ENCODE data around the gene CARMIL3.
"Not testable (repeated sequence)": the region's sequence is repeated elsewhere in the genome, so short reads cannot be mapped to it uniquely, and the experiment has no call there.

CARMIL3 gene, protein sequence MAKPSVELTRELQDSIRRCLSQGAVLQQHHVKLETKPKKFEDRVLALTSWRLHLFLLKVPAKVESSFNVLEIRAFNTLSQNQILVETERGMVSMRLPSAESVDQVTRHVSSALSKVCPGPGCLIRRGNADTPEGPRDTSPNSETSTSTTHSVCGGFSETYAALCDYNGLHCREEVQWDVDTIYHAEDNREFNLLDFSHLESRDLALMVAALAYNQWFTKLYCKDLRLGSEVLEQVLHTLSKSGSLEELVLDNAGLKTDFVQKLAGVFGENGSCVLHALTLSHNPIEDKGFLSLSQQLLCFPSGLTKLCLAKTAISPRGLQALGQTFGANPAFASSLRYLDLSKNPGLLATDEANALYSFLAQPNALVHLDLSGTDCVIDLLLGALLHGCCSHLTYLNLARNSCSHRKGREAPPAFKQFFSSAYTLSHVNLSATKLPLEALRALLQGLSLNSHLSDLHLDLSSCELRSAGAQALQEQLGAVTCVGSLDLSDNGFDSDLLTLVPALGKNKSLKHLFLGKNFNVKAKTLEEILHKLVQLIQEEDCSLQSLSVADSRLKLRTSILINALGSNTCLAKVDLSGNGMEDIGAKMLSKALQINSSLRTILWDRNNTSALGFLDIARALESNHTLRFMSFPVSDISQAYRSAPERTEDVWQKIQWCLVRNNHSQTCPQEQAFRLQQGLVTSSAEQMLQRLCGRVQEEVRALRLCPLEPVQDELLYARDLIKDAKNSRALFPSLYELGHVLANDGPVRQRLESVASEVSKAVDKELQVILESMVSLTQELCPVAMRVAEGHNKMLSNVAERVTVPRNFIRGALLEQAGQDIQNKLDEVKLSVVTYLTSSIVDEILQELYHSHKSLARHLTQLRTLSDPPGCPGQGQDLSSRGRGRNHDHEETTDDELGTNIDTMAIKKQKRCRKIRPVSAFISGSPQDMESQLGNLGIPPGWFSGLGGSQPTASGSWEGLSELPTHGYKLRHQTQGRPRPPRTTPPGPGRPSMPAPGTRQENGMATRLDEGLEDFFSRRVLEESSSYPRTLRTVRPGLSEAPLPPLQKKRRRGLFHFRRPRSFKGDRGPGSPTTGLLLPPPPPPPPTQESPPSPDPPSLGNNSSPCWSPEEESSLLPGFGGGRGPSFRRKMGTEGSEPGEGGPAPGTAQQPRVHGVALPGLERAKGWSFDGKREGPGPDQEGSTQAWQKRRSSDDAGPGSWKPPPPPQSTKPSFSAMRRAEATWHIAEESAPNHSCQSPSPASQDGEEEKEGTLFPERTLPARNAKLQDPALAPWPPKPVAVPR (N-terminal part only)

DNA sequence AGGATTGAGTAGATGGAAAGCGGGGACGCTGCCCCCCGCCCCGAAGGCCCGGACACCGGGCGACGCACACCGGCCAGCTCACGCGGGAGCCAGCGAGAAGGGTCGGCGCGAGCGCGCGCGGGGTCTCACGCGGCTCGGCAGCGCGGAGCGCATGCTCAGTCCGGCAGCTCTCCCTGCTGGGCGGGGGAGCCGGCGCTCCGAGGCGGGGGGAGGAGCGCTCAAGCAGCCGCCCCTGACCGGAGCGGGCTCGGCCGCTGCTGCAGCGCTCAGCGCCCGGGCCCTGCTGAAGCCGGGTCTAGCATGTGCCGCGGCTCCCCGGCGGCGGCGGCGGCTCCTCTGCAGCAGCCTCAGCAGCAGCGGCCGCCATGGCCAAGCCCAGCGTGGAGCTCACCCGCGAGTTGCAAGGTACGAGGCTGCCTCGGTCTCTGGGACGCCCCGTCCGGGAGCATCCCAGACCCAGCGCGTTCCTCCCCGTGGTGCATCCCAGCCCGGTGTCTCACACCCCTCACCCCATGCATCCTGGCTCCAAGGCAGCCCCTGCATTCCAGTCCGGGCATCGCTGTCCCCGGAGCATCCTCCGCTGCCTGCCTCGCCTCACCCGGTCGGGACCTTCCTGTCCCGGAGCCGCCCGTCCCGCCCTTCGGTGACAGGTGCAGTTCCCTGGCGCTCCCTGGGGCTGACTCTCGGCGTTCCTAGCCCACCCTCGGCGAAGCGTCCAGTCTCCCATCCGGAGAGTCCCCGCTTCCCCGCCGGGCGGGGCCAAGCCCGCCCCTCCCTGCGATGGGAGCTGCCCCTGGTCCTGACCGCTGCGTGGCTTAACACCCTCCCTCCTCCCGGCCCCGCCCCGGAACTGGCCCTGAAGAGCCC lies at the start of gene CARMIL3:
Gene CARMIL3, plus strand, starts transcription at position 221 of the 867 bp plus-strand sequence. Its CDS starts 145 bp downstream, at position 366.
- Histone ChIP-seq H3K9ac (ENCODE audit: low read length) (peak within 1 kb of the TSS; percentile 73), H3K4me3 (ENCODE audit: low read depth, low read length) (peak within 1 kb of the TSS; percentile 95), H3K36me3 (ENCODE audit: control insufficient read depth, insufficient read depth, low read length) (no peaks in the 10 kb centered on the region), H3K4me1 (ENCODE audit: control insufficient read depth, insufficient read depth, low read length) (peaks cover 14% of the 10 kb centered on the region), H3K27ac (ENCODE audit: low read depth, low read length) (no peak within 1 kb of the TSS; the same call in 1 of the 2 replicates), H3K27me3 (ENCODE audit: control insufficient read depth, insufficient read depth, low read length) (peaks cover 52% of the 10 kb centered on the region), H3K9me3 (ENCODE audit: control insufficient read depth, insufficient read depth, low read depth, low read length) (no peaks in the 10 kb centered on the region)

DNA sequence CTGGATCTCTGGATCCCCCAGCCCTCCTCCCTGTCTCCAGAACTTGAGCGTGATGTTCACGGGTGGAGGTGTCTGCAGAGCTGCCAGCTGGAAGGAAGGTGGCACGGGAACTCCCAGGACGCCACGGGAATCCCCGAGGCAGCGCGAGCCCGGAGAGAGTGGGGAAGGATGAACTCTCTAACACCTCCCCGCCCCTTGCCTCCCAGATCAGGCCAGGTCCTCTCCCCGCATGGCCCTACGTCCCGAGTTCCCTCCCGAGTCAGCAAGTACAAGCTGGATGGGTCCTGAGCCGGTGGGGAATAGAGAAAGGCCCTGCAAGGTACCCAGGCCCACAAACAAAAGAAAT lies 45.4 kb upstream of the CARMIL3 start:
- H3K4me1 ChIP-seq (ENCODE audit: control insufficient read depth, insufficient read depth, low read length); H3K27me3 ChIP-seq (ENCODE audit: control insufficient read depth, insufficient read depth, low read length); H3K9ac ChIP-seq (ENCODE audit: low read length); H3K9me3 ChIP-seq (ENCODE audit: control insufficient read depth, insufficient read depth, low read depth, low read length); H3K36me3 ChIP-seq (ENCODE audit: control insufficient read depth, insufficient read depth, low read length); H3K27ac ChIP-seq (ENCODE audit: low read depth, low read length): not testable (repeated sequence)
- peak overlapping the region; percentile 50 for H3K4me3 ChIP-seq (ENCODE audit: low read depth, low read length)

DNA sequence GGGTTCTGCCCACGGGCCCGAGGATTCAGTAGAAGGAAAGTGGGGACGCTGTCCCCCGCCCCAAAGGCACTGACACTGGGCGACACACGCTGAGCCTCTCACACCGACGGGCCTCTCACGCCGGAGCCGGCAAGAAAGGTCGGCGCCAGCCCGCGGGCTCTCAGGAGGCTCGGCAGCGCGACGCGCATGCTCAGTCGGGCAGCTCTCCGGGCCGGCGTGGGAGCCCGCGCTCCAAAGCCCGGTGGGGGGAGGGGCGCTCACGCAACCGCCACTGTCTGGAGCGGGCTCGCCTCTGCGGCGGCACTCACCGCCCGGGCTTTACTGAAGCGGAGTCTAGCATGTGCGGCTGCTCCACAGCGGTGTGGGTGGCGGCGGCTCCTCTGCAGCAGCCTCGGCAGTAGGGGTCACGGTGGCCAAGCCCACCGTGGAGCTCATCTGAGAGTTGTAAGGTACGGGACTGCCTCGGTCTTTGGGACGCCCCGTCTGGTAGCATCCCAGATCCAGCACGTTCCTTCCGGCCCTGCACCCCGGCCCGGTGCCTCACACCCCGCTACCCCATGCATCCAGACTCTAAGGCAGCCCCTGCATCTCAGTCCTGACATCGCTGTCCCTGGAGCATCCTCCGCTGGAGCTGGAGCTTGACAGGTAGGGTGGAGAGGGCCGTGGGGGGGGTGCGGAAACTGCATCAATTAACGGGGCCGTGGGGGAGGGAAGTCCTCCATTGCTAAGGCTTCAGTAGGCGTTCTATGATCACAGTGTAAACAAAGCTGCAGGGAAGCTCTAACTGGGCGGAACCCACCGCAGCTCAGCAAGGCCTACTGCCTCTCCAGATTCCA lies 44.8 kb upstream of the CARMIL3 start:
- not testable (repeated sequence) for H3K27me3 ChIP-seq (ENCODE audit: control insufficient read depth, insufficient read depth, low read length); H3K9ac ChIP-seq (ENCODE audit: low read length); H3K4me1 ChIP-seq (ENCODE audit: control insufficient read depth, insufficient read depth, low read length); H3K9me3 ChIP-seq (ENCODE audit: control insufficient read depth, insufficient read depth, low read depth, low read length); H3K27ac ChIP-seq (ENCODE audit: low read depth, low read length); H3K36me3 ChIP-seq (ENCODE audit: control insufficient read depth, insufficient read depth, low read length)
- peak overlapping the region; percentile 50 for H3K4me3 ChIP-seq (ENCODE audit: low read depth, low read length)

DNA sequence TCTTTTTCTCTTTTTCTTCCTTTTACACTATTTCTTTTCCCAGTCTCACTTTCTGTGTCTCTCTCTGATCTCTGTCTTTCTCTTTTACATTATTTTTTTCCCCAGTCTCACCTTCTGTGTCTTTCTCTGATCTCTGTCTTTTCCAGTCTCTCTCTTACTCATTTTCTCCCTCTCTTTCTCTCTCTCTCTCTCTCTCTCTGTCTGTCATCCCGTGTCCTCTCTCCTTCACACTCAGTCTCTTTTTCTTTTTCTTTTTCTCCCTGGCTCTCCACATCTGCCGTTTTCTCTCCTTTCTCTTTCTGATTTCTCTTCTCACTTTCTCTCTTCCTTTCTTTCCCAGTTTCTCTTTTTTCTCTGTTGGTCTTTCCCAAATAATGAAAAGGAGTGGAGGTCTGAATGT lies 40.8 kb upstream of the CARMIL3 start:
- no peak overlapping the region for H3K27ac ChIP-seq (ENCODE audit: low read depth, low read length)
- no peaks in the 10 kb centered on the region for H3K9me3 ChIP-seq (ENCODE audit: control insufficient read depth, insufficient read depth, low read depth, low read length)
- no peaks in the 10 kb centered on the region for H3K4me1 ChIP-seq (ENCODE audit: control insufficient read depth, insufficient read depth, low read length)
- no peak overlapping the region for H3K4me3 ChIP-seq (ENCODE audit: low read depth, low read length)
- H3K9ac ChIP-seq (ENCODE audit: low read length): no peak overlapping the region
- H3K27me3 ChIP-seq (ENCODE audit: control insufficient read depth, insufficient read depth, low read length): no peaks in the 10 kb centered on the region
- H3K36me3 ChIP-seq (ENCODE audit: control insufficient read depth, insufficient read depth, low read length): no peaks in the 10 kb centered on the region

DNA sequence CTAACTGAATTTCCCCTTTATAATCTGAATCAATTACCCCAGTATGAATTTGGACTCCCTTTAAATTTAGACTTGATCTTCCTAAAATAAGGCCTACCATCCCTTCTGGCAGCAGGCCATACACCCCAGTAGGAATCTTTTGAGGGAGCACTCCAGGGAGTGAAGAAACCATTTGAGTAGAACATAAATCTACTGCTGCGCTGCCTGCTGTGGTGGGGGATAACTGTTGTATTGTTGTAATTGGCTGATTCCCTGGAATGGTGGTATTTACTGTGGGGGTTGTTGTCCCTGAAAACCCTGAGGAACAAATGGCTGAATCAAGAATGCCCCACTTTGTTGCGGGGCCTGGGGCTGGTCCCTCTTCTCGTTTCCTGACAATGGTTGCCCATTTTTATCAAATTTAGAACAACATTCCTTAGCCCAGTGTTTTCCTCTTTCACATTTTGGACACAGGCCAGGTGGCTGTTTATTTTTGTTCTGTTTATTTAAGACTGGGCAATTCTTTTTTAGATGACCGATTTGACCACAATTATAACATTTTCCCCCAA lies 39.0 kb upstream of the CARMIL3 start:
- not testable (repeated sequence) for H3K27ac ChIP-seq (ENCODE audit: low read depth, low read length); H3K9ac ChIP-seq (ENCODE audit: low read length); H3K4me3 ChIP-seq (ENCODE audit: low read depth, low read length); H3K27me3 ChIP-seq (ENCODE audit: control insufficient read depth, insufficient read depth, low read length); H3K4me1 ChIP-seq (ENCODE audit: control insufficient read depth, insufficient read depth, low read length); H3K9me3 ChIP-seq (ENCODE audit: control insufficient read depth, insufficient read depth, low read depth, low read length); H3K36me3 ChIP-seq (ENCODE audit: control insufficient read depth, insufficient read depth, low read length)

DNA sequence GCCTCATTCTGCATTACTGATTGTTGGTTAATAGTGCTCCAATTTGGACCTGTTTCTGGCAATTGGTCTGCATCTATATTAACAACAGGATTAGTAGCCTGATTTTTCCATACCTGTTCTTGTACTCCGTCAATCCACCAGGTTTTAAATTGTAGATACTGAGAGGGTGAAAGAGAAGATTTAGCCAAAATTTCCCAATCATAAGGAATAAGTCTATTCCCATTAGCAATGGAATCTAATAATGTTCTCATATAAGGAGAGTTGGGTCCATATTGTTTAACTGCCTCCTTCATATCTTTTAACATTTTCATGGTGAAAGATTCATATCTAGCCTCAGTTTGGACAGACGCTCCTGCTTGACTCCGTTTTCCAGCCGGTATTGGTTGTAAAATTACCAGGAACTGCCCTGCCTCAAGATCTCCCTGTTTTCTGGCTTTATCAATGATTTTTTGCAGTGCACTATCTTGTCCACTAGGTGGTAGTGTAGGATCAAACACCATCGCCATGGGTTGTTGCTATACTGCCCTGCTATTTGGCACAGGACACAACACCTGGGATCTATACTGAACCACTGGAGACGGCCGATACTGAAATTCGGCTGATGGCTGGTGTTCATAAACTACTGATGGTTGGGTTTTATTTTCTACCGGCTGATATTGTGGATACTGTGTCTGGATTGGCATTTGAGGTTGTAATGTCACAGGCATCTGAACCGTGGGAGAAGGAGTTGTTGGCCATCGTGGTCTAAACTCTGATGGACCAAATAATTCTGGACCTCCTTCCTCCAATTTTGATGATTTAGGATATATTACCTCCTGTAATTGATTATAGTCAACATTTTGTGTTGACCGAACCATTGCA lies 37.9 kb upstream of the CARMIL3 start:
- no peaks in the 10 kb centered on the region for H3K27me3 ChIP-seq (ENCODE audit: control insufficient read depth, insufficient read depth, low read length)
- H3K36me3 ChIP-seq (ENCODE audit: control insufficient read depth, insufficient read depth, low read length): no peaks in the 10 kb centered on the region
- no peaks in the 10 kb centered on the region for H3K9me3 ChIP-seq (ENCODE audit: control insufficient read depth, insufficient read depth, low read depth, low read length)
- no peak overlapping the region for H3K9ac ChIP-seq (ENCODE audit: low read length)
- H3K4me3 ChIP-seq (ENCODE audit: low read depth, low read length): no peak overlapping the region
- H3K4me1 ChIP-seq (ENCODE audit: control insufficient read depth, insufficient read depth, low read length): no peaks in the 10 kb centered on the region
- no peak overlapping the region for H3K27ac ChIP-seq (ENCODE audit: low read depth, low read length)

DNA sequence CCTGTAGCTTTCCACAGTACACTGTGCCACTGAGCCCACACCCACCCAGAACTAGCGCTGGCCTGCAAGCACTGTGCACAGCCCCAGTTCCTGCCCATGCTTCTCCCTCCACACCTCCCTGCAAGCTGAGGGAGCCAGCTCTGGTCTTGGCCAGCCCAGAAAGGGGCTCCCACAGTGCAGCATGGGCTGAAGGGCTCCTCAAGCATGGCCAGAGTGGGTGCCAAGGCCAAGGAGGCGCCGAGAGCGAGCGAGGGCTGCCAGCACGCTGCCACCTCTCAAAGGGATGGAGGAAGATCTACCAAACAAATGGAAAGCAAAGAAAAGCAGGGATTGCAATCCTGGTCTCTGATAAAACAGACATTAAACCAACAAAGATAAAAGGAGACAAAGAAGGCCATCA lies 36.1 kb upstream of the CARMIL3 start:
- H3K27ac ChIP-seq (ENCODE audit: low read depth, low read length); H3K9ac ChIP-seq (ENCODE audit: low read length); H3K9me3 ChIP-seq (ENCODE audit: control insufficient read depth, insufficient read depth, low read depth, low read length); H3K36me3 ChIP-seq (ENCODE audit: control insufficient read depth, insufficient read depth, low read length); H3K27me3 ChIP-seq (ENCODE audit: control insufficient read depth, insufficient read depth, low read length); H3K4me3 ChIP-seq (ENCODE audit: low read depth, low read length); H3K4me1 ChIP-seq (ENCODE audit: control insufficient read depth, insufficient read depth, low read length): not testable (repeated sequence)

DNA sequence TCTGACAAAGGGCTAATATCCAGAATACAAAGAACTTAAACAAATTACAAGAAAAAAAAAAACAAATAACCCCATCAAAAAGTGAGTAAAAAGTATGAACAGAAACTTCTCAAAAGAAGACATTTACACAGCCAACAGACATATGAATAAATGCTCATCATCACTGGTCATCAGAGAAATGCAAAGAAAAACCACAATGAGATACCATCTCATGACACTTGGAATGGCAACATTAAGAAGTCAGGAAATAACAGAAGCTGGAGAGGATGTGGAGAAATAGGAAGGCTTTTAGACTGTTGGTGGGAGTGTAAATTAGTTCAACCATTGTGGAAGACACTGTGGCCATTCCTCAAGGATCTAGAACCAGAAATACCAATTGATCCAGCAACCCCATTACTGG lies 32.8 kb upstream of the CARMIL3 start:
- H3K4me3 ChIP-seq (ENCODE audit: low read depth, low read length); H3K9ac ChIP-seq (ENCODE audit: low read length); H3K36me3 ChIP-seq (ENCODE audit: control insufficient read depth, insufficient read depth, low read length); H3K27ac ChIP-seq (ENCODE audit: low read depth, low read length); H3K4me1 ChIP-seq (ENCODE audit: control insufficient read depth, insufficient read depth, low read length); H3K9me3 ChIP-seq (ENCODE audit: control insufficient read depth, insufficient read depth, low read depth, low read length); H3K27me3 ChIP-seq (ENCODE audit: control insufficient read depth, insufficient read depth, low read length): not testable (repeated sequence)

DNA sequence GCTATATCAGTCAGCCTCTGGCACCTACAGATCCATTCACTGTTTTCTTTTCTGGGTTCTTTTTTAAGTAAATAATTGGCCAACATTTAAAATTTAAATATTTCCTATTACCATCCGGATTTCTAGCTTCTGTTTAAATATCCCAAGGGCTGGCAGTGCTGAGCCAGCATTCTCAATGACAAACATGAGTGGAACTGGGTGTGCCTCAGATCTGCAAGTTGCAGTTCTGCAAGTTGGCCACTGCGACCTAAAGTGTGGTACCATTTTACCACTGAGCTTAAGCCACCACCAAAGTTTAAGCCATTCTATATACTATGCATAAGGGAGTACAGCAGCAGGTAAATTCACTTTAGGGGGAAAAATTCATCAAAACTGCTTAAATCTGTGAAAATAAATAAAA lies 31.9 kb upstream of the CARMIL3 start:
- H3K9ac ChIP-seq (ENCODE audit: low read length); H3K4me1 ChIP-seq (ENCODE audit: control insufficient read depth, insufficient read depth, low read length); H3K27me3 ChIP-seq (ENCODE audit: control insufficient read depth, insufficient read depth, low read length); H3K36me3 ChIP-seq (ENCODE audit: control insufficient read depth, insufficient read depth, low read length); H3K27ac ChIP-seq (ENCODE audit: low read depth, low read length); H3K4me3 ChIP-seq (ENCODE audit: low read depth, low read length); H3K9me3 ChIP-seq (ENCODE audit: control insufficient read depth, insufficient read depth, low read depth, low read length): not testable (repeated sequence)
